Measurements from ENCODE around the gene MFSD2A.

GRCh38 chr1:39926820-39927219 is 28.1 kb upstream of the MFSD2A start:
- TF ChIP-seq CTCF (IDR thresholded peaks at IDR 0.05; ENCODE audit: insufficient read depth, low read depth, low read length) (no peak), EZH2 (IDR thresholded peaks at IDR 0.05; ENCODE audit: insufficient read depth, low read length) (no peak)

All from astrocyte (in vitro differentiated cells and primary cell).